Mesothelial cell of epicardium (in vitro differentiated cells): ENCODE measurements around the gene SERTAD4. TPM values are rescaled to one million over a fixed set of nuclear protein-coding genes. Genes with fewer than 3 reads are reported as not detected.
A peak's percentile ranks its signal among the peaks of the same experiment; 100 is the strongest.

Experiments used
- DNase-seq, 2 experiments: peaks; one replicate each; pipeline ENCODE4 v3.0.0; 2021; ENCODE audit warnings: low spot score in 2 of 2; ENCODE audit not compliant: unreplicated experiment in 2 of 2
- H3K27ac Mint-ChIP-seq: 2 replicates; pipeline ENCODE4 v1.8.0; 2021; ENCODE audit warnings: mixed read lengths
- H3K27me3 Mint-ChIP-seq: 2 replicates; pipeline ENCODE4 v1.8.0; 2021; ENCODE audit warnings: low read depth, mixed read lengths
- H3K36me3 Mint-ChIP-seq: 2 replicates; pipeline ENCODE4 v1.8.0; 2021; ENCODE audit warnings: mixed read lengths
- H3K4me1 Mint-ChIP-seq: 2 replicates; pipeline ENCODE4 v1.8.0; 2021; ENCODE audit warnings: mixed read lengths
- H3K4me3 Mint-ChIP-seq: 2 replicates; pipeline ENCODE4 v1.8.0; 2021; ENCODE audit warnings: mild to moderate bottlenecking, moderate library complexity, mixed read lengths
- H3K9me3 Mint-ChIP-seq: 2 replicates; pipeline ENCODE4 v1.8.0; 2021; ENCODE audit warnings: mixed read lengths
- total RNA-seq: library from RNA; stranded (reverse); gene quantifications from 3 replicates; pipeline ENCODE4 v1.2.1, GENCODE V29; 2021
- TF ChIP-seq, protein P1 (sequence below): fragments of 200-600 bp; sonication (generic); IDR thresholded peaks from one replicate; pipeline ENCODE4 v1.5.0; 2021; ENCODE audit warnings: antibody characterized with exemption; ENCODE audit not compliant: unreplicated experiment

SERTAD4 gene
- total RNA-seq, 1 donor from 2014 or later: 7.4 TPM

DNA sequence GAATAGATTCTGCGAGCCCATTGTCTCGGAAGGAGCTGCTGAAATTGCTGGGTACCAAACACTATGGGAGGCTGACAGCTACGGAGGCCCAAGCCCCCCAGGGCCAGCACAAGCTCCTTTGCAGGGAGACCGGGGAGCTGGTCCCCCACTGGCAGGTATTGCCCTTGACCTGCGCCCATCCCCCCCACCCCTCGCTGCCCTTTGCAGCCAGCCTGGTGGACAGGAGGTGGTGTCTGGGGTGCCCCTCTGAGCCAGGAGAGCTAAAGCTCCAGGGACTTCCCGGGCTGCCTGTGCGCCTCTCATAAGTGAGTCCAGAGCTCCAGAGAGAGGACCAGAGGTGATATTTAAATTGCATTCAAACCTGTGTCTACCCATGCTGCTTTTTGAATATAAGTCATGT is 5.4 kb downstream of the SERTAD4 start:
- Mint-ChIP-seq H3K27ac (peak overlapping the region; percentile 98), H3K36me3 (peaks cover 5% of the 10 kb centered on the region), H3K4me3 (peak overlapping the region; percentile 41), H3K9me3 (no peaks in the 10 kb centered on the region), H3K4me1 (peaks cover 61% of the 10 kb centered on the region), H3K27me3 (peaks cover 11% of the 10 kb centered on the region)
- no peak for DNase-seq
- TF ChIP-seq, protein P1, sequence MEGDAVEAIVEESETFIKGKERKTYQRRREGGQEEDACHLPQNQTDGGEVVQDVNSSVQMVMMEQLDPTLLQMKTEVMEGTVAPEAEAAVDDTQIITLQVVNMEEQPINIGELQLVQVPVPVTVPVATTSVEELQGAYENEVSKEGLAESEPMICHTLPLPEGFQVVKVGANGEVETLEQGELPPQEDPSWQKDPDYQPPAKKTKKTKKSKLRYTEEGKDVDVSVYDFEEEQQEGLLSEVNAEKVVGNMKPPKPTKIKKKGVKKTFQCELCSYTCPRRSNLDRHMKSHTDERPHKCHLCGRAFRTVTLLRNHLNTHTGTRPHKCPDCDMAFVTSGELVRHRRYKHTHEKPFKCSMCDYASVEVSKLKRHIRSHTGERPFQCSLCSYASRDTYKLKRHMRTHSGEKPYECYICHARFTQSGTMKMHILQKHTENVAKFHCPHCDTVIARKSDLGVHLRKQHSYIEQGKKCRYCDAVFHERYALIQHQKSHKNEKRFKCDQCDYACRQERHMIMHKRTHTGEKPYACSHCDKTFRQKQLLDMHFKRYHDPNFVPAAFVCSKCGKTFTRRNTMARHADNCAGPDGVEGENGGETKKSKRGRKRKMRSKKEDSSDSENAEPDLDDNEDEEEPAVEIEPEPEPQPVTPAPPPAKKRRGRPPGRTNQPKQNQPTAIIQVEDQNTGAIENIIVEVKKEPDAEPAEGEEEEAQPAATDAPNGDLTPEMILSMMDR: no peak

DNA sequence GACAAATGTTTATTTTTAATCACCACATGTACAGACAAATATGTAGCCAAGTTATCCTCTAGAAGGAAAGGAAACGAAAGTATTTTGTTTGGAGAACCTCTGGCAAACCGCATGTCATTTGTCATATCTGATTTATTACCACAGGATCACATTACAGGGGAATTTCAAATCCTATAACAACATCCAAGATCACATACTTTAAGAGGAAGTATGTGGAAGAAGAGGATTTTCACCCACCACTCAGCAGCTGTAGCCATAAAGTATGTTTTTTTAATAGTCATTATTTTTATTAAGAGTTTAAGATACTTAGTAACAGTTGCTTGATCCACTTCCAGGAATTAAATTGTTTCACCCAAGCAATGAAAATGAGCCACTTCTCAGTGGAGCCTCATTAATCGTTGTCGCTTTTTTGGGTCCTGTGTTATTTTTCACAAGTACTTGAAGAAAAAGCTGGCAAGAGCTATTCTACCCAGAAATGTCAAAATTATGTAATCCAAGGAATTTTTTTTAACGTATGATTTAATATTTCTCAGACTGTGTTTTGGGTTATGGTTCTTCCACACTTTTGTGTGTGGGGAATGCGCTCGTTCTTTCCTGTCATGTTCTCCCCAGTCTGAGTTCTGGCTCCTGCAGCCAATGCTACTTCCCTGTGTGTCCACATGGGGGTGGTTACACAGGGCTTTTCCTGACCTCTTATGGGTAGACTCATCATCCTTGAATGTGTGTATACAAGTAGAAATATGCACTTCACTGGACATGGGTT is 6.9 kb downstream of the SERTAD4 start:
- DNase-seq: no peak
- Mint-ChIP-seq H3K9me3 (no peaks in the 10 kb centered on the region), H3K36me3 (peaks cover 5% of the 10 kb centered on the region), H3K4me1 (peaks cover 56% of the 10 kb centered on the region), H3K27ac (peak overlapping the region; percentile 80), H3K27me3 (peaks cover 9% of the 10 kb centered on the region), H3K4me3 (no peak overlapping the region)
- TF ChIP-seq, protein P1: no peak

DNA sequence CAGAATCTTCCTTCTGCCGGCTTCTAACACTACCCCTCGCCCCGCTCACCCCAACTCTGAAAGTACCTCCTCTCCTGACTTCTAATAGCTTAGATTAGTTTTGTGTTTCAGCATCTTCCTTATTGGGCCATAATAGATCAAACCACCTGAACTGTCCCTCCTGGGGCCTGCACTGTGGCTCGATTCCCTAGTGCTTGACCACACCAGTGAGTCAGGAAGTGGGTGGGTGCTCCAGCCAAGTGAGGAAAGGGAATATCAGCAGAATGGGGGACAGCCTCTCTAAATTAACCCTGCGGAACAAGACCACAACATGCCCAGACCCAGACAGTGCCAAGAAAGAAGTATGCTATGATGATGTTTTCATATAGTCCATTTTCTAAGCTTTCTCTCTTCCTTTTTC is 8.5 kb downstream of the SERTAD4 start:
- Mint-ChIP-seq H3K4me1 (peaks cover 48% of the 10 kb centered on the region), H3K4me3 (no peak overlapping the region), H3K9me3 (no peaks in the 10 kb centered on the region)

DNA sequence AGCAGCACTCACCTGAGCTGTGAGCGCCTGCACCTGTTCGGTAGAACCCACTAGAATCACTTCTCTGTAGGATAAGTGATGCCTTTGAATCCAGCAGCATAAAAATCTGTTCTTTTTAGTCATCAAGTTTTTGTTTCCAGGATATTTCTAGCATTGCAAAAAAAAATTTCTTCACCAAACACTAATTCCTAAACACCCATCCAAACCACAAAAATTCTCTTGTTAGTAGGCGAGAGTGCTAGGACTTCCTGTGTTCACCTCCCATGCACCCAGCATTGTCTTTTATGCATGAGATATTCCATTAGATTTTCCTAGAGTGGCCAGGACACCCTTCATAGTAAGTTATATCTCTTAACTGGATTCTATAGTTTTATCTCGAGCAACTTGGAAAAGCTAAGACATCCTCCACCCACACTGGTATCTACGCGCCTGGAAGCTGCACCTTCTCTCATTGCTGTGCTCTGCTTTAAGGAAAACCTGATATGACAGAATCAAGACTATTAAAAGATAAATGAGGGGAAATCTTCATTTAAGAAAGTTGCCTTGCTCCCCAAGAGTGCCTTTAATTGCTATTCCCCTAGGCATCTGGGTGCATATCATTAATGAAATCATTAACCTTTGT is 12.3 kb downstream of the SERTAD4 start:
- Mint-ChIP-seq H3K9me3 (no peaks in the 10 kb centered on the region), H3K27me3 (peaks cover 8% of the 10 kb centered on the region), H3K27ac (no peak overlapping the region), H3K36me3 (peaks cover 5% of the 10 kb centered on the region), H3K4me1 (peaks cover 14% of the 10 kb centered on the region), H3K4me3 (no peak overlapping the region)
- DNase-seq: no peak
- TF ChIP-seq, protein P1: no peak

More for the DNA sequence above, 8.5 kb downstream of the SERTAD4 start:
- TF ChIP-seq, protein P1: no peak
- Mint-ChIP-seq H3K36me3 (peaks cover 5% of the 10 kb centered on the region), H3K27me3 (peaks cover 6% of the 10 kb centered on the region), H3K27ac (no peak overlapping the region)
- DNase-seq: no peak

DNA sequence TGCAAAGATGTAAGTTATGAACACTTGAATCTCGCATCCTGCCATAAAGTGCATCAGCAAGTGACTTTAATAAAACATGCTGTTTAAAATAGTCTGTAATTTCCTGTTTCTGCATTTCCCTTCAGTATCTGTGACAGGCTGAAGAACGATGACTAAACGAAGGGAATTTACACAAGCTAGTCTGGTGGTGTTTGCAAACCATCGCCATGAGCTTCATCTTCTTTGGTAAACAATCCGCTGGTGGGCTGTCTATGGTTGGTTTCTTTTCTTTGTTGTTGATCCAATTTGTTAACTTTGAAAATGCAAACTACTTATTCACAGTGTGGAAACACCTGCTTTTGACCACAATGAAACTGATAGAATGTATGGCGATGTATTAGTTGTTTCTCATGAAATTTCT is 13.9 kb downstream of the SERTAD4 start:
- no peak for DNase-seq
- H3K9me3 Mint-ChIP-seq: no peaks in the 10 kb centered on the region
- no peak overlapping the region for H3K4me3 Mint-ChIP-seq
- peaks cover 5% of the 10 kb centered on the region for H3K36me3 Mint-ChIP-seq
- H3K4me1 Mint-ChIP-seq: peaks cover 10% of the 10 kb centered on the region
- H3K27ac Mint-ChIP-seq: no peak overlapping the region
- TF ChIP-seq, protein P1: no peak
- H3K27me3 Mint-ChIP-seq: peaks cover 11% of the 10 kb centered on the region
